Mucosa of stomach (tissue), 1 donor: ENCODE measurements around the gene ZNF430.

Source experiments
- H3K27me3 ChIP-seq: one replicate; pipeline ENCODE4 v1.7.0; 2013; ENCODE audit warnings: mild to moderate bottlenecking, low read length; ENCODE audit not compliant: control insufficient read depth, insufficient read depth
- H3K36me3 ChIP-seq: one replicate; pipeline ENCODE4 v1.7.0; 2013; ENCODE audit warnings: low read length; ENCODE audit not compliant: control insufficient read depth, insufficient read depth
- H3K4me1 ChIP-seq: one replicate; pipeline ENCODE4 v1.7.0; 2013; ENCODE audit warnings: mild to moderate bottlenecking, low read length; ENCODE audit not compliant: control insufficient read depth, insufficient read depth
- H3K4me3 ChIP-seq: one replicate; pipeline ENCODE4 v1.7.0; 2013; ENCODE audit warnings: low read length
- H3K9ac ChIP-seq: one replicate; pipeline ENCODE4 v1.7.0; 2013; ENCODE audit warnings: mild to moderate bottlenecking, low read length, moderate library complexity
- H3K9me3 ChIP-seq: one replicate; pipeline ENCODE4 v1.7.0; 2013; ENCODE audit warnings: mild to moderate bottlenecking, low read length, moderate library complexity; ENCODE audit not compliant: control insufficient read depth
- donor health status: Pancreatic carcinoma.

Gene ZNF430

DNA sequence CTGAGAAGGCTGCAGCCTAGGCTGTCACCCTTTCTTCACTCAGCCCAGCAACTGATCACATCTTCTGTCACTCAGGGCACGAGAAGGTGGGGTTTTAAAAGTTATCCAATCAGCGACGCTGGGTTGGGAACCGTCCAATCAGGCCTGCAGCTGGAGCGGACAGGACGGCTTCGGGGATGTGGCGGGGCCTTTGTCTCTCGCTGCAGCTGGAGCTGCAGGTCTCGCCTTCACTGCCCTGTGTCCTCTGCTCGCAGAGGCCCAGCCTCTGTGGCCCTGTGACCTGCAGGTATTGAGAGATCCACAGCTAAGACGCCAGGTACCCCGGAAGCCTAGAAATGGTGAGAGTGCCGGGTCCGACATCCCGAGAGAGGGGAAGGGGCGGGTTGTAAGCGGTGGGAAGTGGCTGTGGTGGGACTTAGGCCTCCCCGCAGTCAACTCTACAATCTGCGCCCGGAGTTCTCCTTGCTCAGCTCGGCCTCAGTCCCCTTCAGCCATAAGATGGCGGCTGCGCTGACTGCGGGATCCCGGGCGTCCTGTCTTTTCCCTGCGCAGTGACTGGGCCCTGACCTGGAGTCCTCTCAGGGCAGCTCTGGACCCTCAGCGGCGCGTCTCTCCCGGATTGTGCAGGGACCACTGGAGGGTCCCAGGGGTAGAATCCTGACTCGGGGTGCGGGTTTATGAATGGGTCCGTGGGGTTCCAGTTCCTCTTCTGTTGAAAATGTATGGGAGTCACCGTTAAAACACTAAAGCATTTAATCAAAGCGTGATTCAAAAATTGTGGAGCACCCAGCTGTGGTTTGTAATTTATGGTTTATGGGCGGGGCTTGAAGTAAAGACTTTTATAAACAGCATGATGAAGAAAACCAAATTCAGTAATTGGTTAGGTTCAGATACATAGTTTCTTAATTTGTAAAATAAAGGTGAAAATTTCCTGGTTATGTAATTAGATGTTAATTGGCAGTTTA is 61.8 kb downstream of the ZNF430 start, which contains the start of gene ZNF714:
Gene ZNF714, plus strand, starts transcription at position 193 of the 965 bp plus-strand sequence. CDS start 16,066 bp downstream, outside the sequence.
- H3K4me1 ChIP-seq: no peaks in the 10 kb centered on the region
- no peaks in the 10 kb centered on the region for H3K27me3 ChIP-seq
- H3K36me3 ChIP-seq: no peaks in the 10 kb centered on the region
- no peaks in the 10 kb centered on the region for H3K9me3 ChIP-seq
- H3K4me3 ChIP-seq: peak within 1 kb of the TSS; percentile 74
- H3K9ac ChIP-seq: peak within 1 kb of the TSS; percentile 84

DNA sequence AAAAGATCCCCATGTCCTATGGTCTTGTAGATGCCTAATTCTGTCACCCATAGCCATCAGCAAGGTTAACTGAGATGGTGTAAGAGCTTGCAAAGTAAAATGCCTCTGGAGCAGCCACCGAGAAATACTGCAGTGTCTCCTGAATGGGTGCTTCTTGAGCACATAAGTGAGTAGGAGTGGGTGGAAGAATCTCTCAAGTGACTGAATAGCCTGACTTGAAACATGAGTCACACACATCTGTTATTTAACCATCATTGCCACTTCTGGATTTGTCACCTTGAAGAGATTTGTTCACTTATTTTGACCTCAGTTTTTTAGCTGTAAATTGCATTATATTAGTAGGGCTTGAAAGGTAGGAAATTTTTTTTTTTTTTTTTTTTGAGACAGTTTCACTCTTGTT is 63.9 kb downstream of the ZNF430 start:
- H3K4me3 ChIP-seq: no peak overlapping the region
- H3K4me1 ChIP-seq: no peaks in the 10 kb centered on the region
- H3K36me3 ChIP-seq: no peaks in the 10 kb centered on the region
- H3K27me3 ChIP-seq: no peaks in the 10 kb centered on the region
- H3K9ac ChIP-seq: no peak overlapping the region
- no peaks in the 10 kb centered on the region for H3K9me3 ChIP-seq

DNA sequence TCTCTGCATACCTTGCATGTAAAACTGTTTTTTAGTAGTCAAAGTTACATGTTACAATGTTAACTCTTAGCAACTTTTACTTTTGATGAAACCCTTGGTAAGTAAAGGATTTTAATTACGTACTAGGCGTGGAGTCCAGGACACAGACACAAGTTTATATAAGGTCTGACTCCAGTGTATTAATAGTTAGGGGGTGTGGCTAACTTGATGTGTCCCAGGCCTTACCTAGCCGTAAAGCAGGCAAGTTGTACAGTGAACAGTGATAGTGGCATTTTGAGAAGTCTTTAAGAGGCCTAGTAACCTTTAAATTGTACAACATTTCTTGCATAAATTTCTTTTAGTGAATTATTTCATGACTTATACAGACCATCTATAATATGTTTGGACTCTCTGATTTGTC is 67.4 kb downstream of the ZNF430 start:
- Histone ChIP-seq H3K36me3 (no peaks in the 10 kb centered on the region), H3K27me3 (no peaks in the 10 kb centered on the region), H3K4me1 (no peaks in the 10 kb centered on the region), H3K4me3 (no peak overlapping the region), H3K9ac (no peak overlapping the region), H3K9me3 (no peaks in the 10 kb centered on the region)

DNA sequence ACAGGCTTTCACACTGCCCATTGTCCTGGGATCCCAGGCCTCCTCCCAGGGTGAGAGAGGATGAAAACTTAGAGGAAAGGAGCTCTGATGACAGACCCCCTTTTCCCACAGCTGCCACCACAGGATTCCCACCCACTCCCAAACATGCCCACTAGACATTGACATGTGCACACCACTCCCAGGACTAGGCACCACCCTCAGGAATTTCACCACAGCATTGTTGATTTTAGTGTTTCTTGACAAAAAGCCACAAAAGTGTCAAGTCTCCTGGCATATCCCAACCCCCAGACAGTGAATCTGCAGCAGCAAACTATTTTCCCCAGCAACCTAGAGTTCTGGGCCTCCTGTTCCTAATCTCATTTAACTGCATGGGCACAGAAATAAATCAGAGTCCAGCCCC is 71.7 kb downstream of the ZNF430 start:
- no peak overlapping the region for H3K4me3 ChIP-seq
- H3K36me3 ChIP-seq: no peaks in the 10 kb centered on the region
- no peaks in the 10 kb centered on the region for H3K4me1 ChIP-seq
- H3K9ac ChIP-seq: no peak overlapping the region
- no peaks in the 10 kb centered on the region for H3K9me3 ChIP-seq
- H3K27me3 ChIP-seq: no peaks in the 10 kb centered on the region

DNA sequence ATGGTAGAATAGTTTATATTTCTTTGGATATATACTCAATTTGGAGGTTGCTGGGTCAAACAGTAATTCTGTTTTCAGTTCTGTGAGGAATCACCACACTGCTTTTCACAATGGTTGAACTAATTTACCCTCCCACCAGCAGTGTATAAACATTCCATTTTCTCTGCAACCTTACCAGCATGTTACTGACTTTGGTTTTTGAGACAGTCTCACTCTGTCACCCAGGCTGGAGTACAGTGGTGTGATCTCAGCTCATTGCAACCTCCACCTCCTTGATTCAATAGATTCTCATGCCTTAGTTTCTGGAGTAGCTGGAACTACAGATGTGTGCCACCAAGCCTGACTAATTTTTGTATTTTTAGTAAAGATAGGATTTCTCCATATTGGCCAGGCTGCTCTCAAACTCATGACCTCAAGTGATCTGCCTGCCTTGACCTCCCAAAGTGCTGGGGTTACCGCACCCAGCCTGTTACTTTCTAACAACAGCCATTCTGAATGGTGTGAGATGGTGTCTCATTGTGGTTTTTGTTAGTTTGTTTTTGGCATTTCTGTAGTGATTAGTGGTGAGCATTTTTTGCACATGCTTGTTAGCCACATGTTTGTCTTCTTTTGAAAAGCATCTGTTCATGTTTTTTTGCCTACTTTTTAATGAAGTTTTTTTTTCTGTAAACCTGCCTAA is 74.0 kb downstream of the ZNF430 start:
- no peaks in the 10 kb centered on the region for H3K9me3 ChIP-seq
- H3K4me3 ChIP-seq: no peak overlapping the region
- H3K9ac ChIP-seq: no peak overlapping the region
- no peaks in the 10 kb centered on the region for H3K36me3 ChIP-seq
- H3K27me3 ChIP-seq: no peaks in the 10 kb centered on the region
- H3K4me1 ChIP-seq: no peaks in the 10 kb centered on the region

DNA sequence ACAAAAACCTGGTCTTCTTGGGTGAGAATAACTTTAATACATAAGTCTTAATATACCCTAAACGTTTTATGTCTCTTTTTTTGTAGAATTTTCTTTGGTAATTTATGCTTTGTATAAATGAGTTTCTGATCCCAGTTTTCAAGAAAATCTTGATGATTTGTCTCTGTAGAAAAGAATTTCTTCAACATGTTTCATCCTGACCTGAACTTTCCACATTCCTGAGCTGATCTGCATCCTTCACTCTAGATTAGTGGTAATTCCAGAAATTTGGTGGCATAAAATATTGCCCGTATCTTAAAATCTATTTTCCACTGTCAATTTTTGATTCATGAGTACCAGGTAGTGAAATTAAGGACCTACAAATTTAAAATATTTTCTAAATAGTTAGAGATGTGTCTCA is 77.8 kb downstream of the ZNF430 start:
- no peaks in the 10 kb centered on the region for H3K27me3 ChIP-seq
- H3K36me3 ChIP-seq: no peaks in the 10 kb centered on the region
- no peak overlapping the region for H3K4me3 ChIP-seq
- H3K9ac ChIP-seq: no peak overlapping the region
- no peaks in the 10 kb centered on the region for H3K4me1 ChIP-seq
- no peaks in the 10 kb centered on the region for H3K9me3 ChIP-seq

DNA sequence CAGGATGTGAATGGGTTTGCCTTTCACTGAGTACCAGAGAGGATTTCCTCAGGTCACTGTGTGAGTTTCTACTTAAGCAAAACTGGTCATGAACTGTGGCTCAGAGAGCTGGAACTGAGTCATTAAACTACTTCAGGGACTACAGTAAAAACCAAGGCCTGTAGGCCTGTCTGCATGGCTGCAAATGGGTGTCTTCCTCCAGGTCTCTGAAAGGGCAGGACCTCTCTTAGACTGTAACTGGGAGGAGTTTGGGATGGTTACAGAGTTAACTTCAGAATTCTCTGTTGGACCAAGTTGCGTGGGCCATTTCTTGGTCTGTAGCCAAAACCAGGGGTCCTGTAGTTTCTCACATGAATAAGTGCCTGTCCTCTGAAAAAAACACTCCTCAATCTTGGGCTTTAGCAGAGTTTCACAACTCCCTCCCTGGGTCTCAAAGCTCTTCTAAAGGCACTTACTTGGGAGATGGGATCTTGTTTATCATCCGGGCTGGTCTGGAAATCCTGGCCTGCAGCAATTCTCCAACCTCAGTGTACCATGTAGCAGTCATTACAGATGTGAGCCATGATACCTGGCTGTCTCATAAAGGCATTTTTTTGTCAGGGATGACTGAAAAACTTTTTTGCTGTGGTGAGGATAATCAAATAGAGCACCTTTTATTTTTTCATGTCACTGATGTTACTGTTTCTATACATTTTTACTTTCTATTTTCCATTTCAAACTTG is 81.2 kb downstream of the ZNF430 start:
- Histone ChIP-seq H3K9ac (no peak overlapping the region), H3K4me1 (no peaks in the 10 kb centered on the region), H3K27me3 (no peaks in the 10 kb centered on the region), H3K9me3 (no peaks in the 10 kb centered on the region), H3K4me3 (no peak overlapping the region), H3K36me3 (no peaks in the 10 kb centered on the region)

DNA sequence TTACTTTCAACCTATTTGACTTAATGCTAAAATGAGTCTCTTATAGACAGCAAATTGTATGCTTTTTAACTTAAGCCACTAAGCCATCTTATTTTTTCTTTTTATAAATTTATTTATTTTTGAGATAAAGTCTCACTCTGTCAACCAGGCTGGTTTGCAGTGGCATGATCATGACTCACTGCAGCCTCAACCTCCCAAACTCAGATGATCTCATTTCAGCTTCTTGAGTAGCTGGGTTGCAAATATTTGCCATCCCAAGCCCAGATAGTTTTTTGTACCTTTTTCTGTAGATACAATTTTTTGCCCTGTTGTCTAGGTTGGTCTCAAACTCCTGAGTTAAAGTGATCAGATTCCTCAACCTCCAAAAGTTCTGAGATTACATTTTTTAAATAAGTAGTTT is 88.7 kb downstream of the ZNF430 start:
- H3K4me3 ChIP-seq: no peak overlapping the region
- H3K9me3 ChIP-seq: no peaks in the 10 kb centered on the region
- no peak overlapping the region for H3K9ac ChIP-seq
- no peaks in the 10 kb centered on the region for H3K36me3 ChIP-seq
- no peaks in the 10 kb centered on the region for H3K4me1 ChIP-seq
- no peaks in the 10 kb centered on the region for H3K27me3 ChIP-seq
